Lower lobe of right lung (tissue), 2 donors: ENCODE results near the gene FARS2. TPM values are rescaled to one million over a fixed set of nuclear protein-coding genes. Genes with fewer than 3 reads are reported as not detected.

Experiments used
- ATAC-seq, 2 donors: fragments of 200-7000 bp; cut with Tn5 transposase; one replicate each; pipeline ENCODE4 v1.9.1; 2020 to 2022; ENCODE audit warnings: mild to moderate bottlenecking in 2 of 2, moderate library complexity in 2 of 2
- DNase-seq: peaks from one replicate; pipeline ENCODE4 v3.0.0-alpha.2; 2020
- H3K27ac ChIP-seq: fragments of 200-600 bp; one replicate; pipeline ENCODE4 v1.8.0; 2022
- H3K27me3 ChIP-seq: fragments of 200-600 bp; one replicate; pipeline ENCODE4 v1.8.0; 2022; ENCODE audit warnings: low read depth
- H3K36me3 ChIP-seq: fragments of 200-600 bp; one replicate; pipeline ENCODE4 v1.8.0; 2022; ENCODE audit warnings: mild to moderate bottlenecking
- H3K4me1 ChIP-seq: fragments of 200-600 bp; one replicate; pipeline ENCODE4 v1.8.0; 2022
- H3K4me3 ChIP-seq: fragments of 200-600 bp; one replicate; pipeline ENCODE4 v1.8.0; 2022; ENCODE audit warnings: mild to moderate bottlenecking
- H3K9me3 ChIP-seq: fragments of 200-600 bp; one replicate; pipeline ENCODE4 v1.8.0; 2022
- intact Hi-C: fragments of 100-400 bp; cut with DNase I; formaldehyde crosslinking; loops from one replicate; pipeline ENCODE4 v1.11.0; 2022
- total RNA-seq: library from RNA; stranded (reverse); fragmentation: NEBNext Ultra II Directional; extraction: Animal tissue kit (Norgen Biotek cat#: 25700); gene quantifications from one replicate; pipeline ENCODE4 v1.2.1, GENCODE V29; 2021
- TF ChIP-seq, protein P1 (sequence below): fragments of 200-600 bp; IDR thresholded peaks from one replicate; pipeline ENCODE4 v1.8.0; 2022; ENCODE audit warnings: antibody characterized with exemption, mild to moderate bottlenecking
- donor health status: DM: no; HTN: yes; CAD: no; lungs with severe emphysema.

Gene FARS2
- total RNA-seq, 1 donor from 2014 or later = 17.0 TPM

GRCh38 chr6:5610640-5611039 lies 349.3 kb downstream of the FARS2 start:
- H3K27me3 ChIP-seq = no peaks in the 10 kb centered on the region
- intact Hi-C loops = no loop called here
- TF ChIP-seq, protein P1, sequence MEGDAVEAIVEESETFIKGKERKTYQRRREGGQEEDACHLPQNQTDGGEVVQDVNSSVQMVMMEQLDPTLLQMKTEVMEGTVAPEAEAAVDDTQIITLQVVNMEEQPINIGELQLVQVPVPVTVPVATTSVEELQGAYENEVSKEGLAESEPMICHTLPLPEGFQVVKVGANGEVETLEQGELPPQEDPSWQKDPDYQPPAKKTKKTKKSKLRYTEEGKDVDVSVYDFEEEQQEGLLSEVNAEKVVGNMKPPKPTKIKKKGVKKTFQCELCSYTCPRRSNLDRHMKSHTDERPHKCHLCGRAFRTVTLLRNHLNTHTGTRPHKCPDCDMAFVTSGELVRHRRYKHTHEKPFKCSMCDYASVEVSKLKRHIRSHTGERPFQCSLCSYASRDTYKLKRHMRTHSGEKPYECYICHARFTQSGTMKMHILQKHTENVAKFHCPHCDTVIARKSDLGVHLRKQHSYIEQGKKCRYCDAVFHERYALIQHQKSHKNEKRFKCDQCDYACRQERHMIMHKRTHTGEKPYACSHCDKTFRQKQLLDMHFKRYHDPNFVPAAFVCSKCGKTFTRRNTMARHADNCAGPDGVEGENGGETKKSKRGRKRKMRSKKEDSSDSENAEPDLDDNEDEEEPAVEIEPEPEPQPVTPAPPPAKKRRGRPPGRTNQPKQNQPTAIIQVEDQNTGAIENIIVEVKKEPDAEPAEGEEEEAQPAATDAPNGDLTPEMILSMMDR = no peak
- H3K4me1 ChIP-seq = no peaks in the 10 kb centered on the region
- H3K36me3 ChIP-seq = no peaks in the 10 kb centered on the region
- H3K4me3 ChIP-seq = no peak overlapping the region
- ATAC-seq (no peak), DNase-seq (no peak)
- no peak overlapping the region for H3K27ac ChIP-seq
- no peaks in the 10 kb centered on the region for H3K9me3 ChIP-seq

DNA sequence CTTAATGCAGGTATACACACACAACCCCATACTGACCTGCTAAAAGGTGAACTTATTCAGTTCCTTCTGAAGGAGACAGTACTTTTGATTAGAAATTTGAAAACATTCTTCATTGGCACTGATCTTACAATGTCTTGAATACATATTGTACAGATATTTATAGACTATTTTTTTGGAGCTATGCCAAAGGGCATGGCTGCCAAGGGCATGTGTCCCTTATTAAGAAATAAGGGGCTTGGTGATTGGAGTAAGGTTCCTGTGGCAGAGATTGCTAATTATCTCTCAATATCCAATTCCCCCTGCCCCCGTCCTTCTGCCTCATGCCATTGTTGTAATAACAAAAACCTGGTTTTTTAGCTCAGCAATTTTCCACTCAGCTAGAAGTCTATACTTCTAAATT lies 355.9 kb downstream of the FARS2 start:
- H3K4me1 ChIP-seq = no peaks in the 10 kb centered on the region
- no peak for DNase-seq
- no peak overlapping the region for H3K27ac ChIP-seq
- no peaks in the 10 kb centered on the region for H3K9me3 ChIP-seq
- intact Hi-C loops = no loop called here
- H3K4me3 ChIP-seq = no peak overlapping the region
- no peaks in the 10 kb centered on the region for H3K27me3 ChIP-seq
- TF ChIP-seq, protein P1 = no peak
- ATAC-seq = no peak
- no peaks in the 10 kb centered on the region for H3K36me3 ChIP-seq

DNA sequence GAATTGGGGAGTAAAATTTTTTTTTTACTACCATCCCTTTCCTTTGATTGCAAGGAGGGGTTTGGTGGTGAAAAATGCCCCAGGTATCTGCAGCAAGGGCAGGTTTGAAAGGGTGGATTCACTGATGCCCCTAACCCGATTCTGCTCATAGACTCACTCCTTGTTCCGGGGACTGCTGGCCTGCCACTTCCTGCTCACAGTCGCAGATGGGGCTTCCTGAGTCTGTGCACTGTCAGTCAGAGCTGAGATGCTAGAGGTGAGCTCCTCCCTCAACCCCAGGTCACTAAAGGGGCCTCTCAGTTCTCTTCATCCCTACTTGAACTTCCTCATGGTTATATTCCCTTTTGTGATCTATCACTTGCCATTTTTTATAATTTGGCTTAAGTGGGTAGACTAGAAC lies 357.9 kb downstream of the FARS2 start:
- Histone ChIP-seq H3K27ac (no peak overlapping the region), H3K4me3 (no peak overlapping the region), H3K4me1 (no peaks in the 10 kb centered on the region), H3K36me3 (no peaks in the 10 kb centered on the region), H3K9me3 (no peaks in the 10 kb centered on the region), H3K27me3 (no peaks in the 10 kb centered on the region)
- TF ChIP-seq, protein P1 = no peak
- DNase-seq (no peak), ATAC-seq (no peak)
- intact Hi-C loops = no loop called here

GRCh38 chr6:5622276-5623005 lies 361.1 kb downstream of the FARS2 start:
- Histone ChIP-seq H3K4me1 (no peaks in the 10 kb centered on the region), H3K4me3 (no peak overlapping the region), H3K9me3 (no peaks in the 10 kb centered on the region), H3K27me3 (no peaks in the 10 kb centered on the region), H3K36me3 (no peaks in the 10 kb centered on the region), H3K27ac (no peak overlapping the region)
- no peak for DNase-seq
- TF ChIP-seq, protein P1 = no peak
- intact Hi-C loops = no loop called here
- no peak for ATAC-seq

DNA sequence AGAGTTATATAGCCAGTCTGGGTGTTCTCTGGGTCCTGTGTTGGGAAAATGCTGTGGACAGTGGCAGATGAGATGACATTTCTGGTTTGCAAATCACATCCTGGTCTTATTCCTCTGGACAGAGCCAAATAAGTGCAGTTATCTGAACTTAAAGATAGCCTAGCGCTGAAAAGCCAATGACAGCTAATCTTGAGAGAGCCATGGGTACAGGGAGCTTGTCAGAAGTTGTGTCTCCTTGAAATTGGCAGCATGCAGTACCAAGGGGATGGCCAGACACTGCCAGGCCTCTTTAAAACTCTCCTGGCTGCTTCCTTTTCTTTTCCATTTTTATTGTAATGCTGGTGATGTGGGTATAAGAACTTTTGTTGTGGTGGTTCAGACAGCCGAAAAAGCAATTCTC lies 362.5 kb downstream of the FARS2 start:
- Histone ChIP-seq H3K27ac (no peak overlapping the region), H3K9me3 (no peaks in the 10 kb centered on the region), H3K4me3 (no peak overlapping the region), H3K4me1 (no peaks in the 10 kb centered on the region), H3K36me3 (no peaks in the 10 kb centered on the region), H3K27me3 (no peaks in the 10 kb centered on the region)
- ATAC-seq (no peak), DNase-seq (no peak)
- intact Hi-C loops = no loop called here
- TF ChIP-seq, protein P1 = no peak
